ENCODE data around the gene KCNQ1. TPM values are rescaled to one million over a fixed set of nuclear protein-coding genes. Genes with fewer than 3 reads are reported as not detected.

Gene KCNQ1
- total RNA-seq, 4 donors from 2014 or later = 0.89 to 2.2 (median 1.3) TPM

GRCh38 chr11:2687782-2688191 lies 243.0 kb downstream of the KCNQ1 start:
- H3K9me3 ChIP-seq = no peaks in the 10 kb centered on the region
- peaks cover 3% of the 10 kb centered on the region for H3K36me3 ChIP-seq
- no peaks in the 10 kb centered on the region for H3K27me3 ChIP-seq
- no peak overlapping the region for H3K4me3 ChIP-seq
- 100% methylated on average over 1 of the region's 7 CpGs for WGBS
- DNase-seq (ENCODE audit: low spot score in 2 of 2) = peak; percentile 52 to 71
- H3K27ac ChIP-seq = no peak overlapping the region
- no peak for TF ChIP-seq POLR2AphosphoS5 (IDR thresholded peaks at IDR 0.05)
- no peak for TF ChIP-seq POLR2A (IDR thresholded peaks at IDR 0.05)
- TF ChIP-seq EP300 (IDR thresholded peaks at IDR 0.05) = no peak
- no peak for TF ChIP-seq CTCF (IDR thresholded peaks at IDR 0.05)
- H3K4me1 ChIP-seq = peaks cover 8% of the 10 kb centered on the region

- TF ChIP-seq CTCF (IDR thresholded peaks at IDR 0.05) = no peak
- no peak for TF ChIP-seq POLR2AphosphoS5 (IDR thresholded peaks at IDR 0.05)
- no peak for TF ChIP-seq POLR2A (IDR thresholded peaks at IDR 0.05)
- TF ChIP-seq EP300 (IDR thresholded peaks at IDR 0.05) = no peak
- DNase-seq (ENCODE audit: low spot score in 2 of 2) = peak; percentile 54 to 63
- 80% methylated on average over 6 of the region's 6 CpGs for WGBS
- H3K4me1 ChIP-seq = peaks cover 15% of the 10 kb centered on the region
- no peak overlapping the region for H3K27ac ChIP-seq
- H3K4me3 ChIP-seq = no peak overlapping the region
- H3K9me3 ChIP-seq = no peaks in the 10 kb centered on the region
- no peaks in the 10 kb centered on the region for H3K27me3 ChIP-seq
- H3K36me3 ChIP-seq = peaks cover 3% of the 10 kb centered on the region
Observed at GRCh38 chr11:2688381-2689231, 243.8 kb downstream of the KCNQ1 start.

- H3K9me3 ChIP-seq = no peaks in the 10 kb centered on the region
- no peak overlapping the region for H3K4me3 ChIP-seq
- no peak overlapping the region for H3K27ac ChIP-seq
- H3K4me1 ChIP-seq = peaks cover 17% of the 10 kb centered on the region
- 69% methylated on average over 8 of the region's 8 CpGs for WGBS
- DNase-seq (ENCODE audit: low spot score in 2 of 2) = peak; percentile 42 to 71
- no peaks in the 10 kb centered on the region for H3K27me3 ChIP-seq
- H3K36me3 ChIP-seq = peaks cover 3% of the 10 kb centered on the region
- TF ChIP-seq CTCF (IDR thresholded peaks at IDR 0.05) (no peak), EP300 (IDR thresholded peaks at IDR 0.05) (no peak), POLR2AphosphoS5 (IDR thresholded peaks at IDR 0.05) (no peak), POLR2A (IDR thresholded peaks at IDR 0.05) (no peak)
Observed at GRCh38 chr11:2689651-2690575, 245.1 kb downstream of the KCNQ1 start.

- H3K27ac ChIP-seq = no peak overlapping the region
- H3K4me3 ChIP-seq = no peak overlapping the region
- 91% methylated on average over 6 of the region's 6 CpGs for WGBS
- no peaks in the 10 kb centered on the region for H3K36me3 ChIP-seq
- peak; percentile 22 to 35 for DNase-seq (ENCODE audit: low spot score in 2 of 2)
- no peaks in the 10 kb centered on the region for H3K27me3 ChIP-seq
- H3K4me1 ChIP-seq = peaks cover 17% of the 10 kb centered on the region
- H3K9me3 ChIP-seq = no peaks in the 10 kb centered on the region
- TF ChIP-seq POLR2AphosphoS5 (IDR thresholded peaks at IDR 0.05) (no peak), CTCF (IDR thresholded peaks at IDR 0.05) (no peak), EP300 (IDR thresholded peaks at IDR 0.05) (no peak), POLR2A (IDR thresholded peaks at IDR 0.05) (no peak)
Observed at GRCh38 chr11:2690596-2691354, 246.0 kb downstream of the KCNQ1 start.
